ENCODE results near the gene CXCL11.

- TF ChIP-seq CTCF (conservative IDR thresholded peaks at IDR 0.05; ENCODE audit: low read depth in 2 of 2) = no peak
- no peak for TF ChIP-seq CREB1 (CRISPR knock-in tag; IDR thresholded peaks at IDR 0.05; ENCODE audit: low read depth)
- TF ChIP-seq POLR2AphosphoS5 (IDR thresholded peaks at IDR 0.05; ENCODE audit: low read depth) = no peak
- no peak for TF ChIP-seq EZH2phosphoT487 (IDR thresholded peaks at IDR 0.05; ENCODE audit: unreplicated experiment)
- TF ChIP-seq ZNF114 (CRISPR knock-in tag; IDR thresholded peaks at IDR 0.05) = no peak
Measured at GRCh38 chr4:76012388-76012801, 23.5 kb downstream of the CXCL11 start.
